ENCODE results near the gene GNAI3.

The GNAI3 gene

DNA sequence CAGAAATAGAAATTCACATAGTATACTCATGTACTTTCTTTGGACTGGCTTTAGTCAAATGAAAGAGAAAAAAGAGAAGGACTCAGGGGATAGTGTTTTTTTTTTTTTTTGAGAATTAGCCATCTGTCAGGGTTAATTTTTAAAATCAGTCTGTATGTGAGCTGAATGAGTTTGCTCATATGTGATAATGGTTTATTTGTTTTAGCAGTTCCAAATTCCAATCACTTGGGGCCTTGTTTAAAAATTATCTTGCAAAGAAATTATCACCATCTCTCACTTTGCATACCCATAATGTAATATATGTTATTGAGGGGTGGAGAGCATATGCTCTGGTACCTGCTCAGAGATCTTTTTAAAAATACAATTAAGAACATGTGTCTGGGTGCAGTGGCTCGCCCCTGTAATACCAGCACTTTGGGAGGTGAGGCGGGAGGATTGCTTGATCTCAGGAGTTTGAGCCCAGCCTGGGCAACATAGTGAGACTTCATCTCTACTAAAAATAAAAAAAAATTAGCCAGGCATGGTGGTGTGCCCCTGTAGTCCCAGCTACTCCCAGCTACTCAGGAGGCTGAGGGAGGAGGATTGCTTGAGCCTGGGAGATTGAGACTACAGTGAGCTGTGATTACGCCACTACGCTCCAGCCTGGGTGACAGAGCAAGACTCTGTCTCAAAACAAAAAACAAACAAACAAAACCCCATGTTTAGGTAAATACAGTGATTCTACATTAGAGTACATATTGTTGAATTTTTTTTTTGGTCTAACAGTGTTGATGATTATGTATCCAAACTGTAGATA lies 19.7 kb downstream of the GNAI3 start:
- TF ChIP-seq, protein P1, sequence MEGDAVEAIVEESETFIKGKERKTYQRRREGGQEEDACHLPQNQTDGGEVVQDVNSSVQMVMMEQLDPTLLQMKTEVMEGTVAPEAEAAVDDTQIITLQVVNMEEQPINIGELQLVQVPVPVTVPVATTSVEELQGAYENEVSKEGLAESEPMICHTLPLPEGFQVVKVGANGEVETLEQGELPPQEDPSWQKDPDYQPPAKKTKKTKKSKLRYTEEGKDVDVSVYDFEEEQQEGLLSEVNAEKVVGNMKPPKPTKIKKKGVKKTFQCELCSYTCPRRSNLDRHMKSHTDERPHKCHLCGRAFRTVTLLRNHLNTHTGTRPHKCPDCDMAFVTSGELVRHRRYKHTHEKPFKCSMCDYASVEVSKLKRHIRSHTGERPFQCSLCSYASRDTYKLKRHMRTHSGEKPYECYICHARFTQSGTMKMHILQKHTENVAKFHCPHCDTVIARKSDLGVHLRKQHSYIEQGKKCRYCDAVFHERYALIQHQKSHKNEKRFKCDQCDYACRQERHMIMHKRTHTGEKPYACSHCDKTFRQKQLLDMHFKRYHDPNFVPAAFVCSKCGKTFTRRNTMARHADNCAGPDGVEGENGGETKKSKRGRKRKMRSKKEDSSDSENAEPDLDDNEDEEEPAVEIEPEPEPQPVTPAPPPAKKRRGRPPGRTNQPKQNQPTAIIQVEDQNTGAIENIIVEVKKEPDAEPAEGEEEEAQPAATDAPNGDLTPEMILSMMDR (conservative IDR thresholded peaks at IDR 0.05) = no peak
- no peak overlapping the region for H3K27ac ChIP-seq

GRCh38 chr1:109569323-109569722 lies 20.9 kb downstream of the GNAI3 start:
- H3K27ac ChIP-seq = peak overlapping the region; percentile 65
- TF ChIP-seq, protein P1 (conservative IDR thresholded peaks at IDR 0.05) = no peak

- TF ChIP-seq, protein P1 (conservative IDR thresholded peaks at IDR 0.05) = no peak
- H3K27ac ChIP-seq = peak overlapping the region; percentile 65
These were observed 22.0 kb downstream of the GNAI3 start for GRCh38 chr1:109570414-109570813.

- TF ChIP-seq, protein P1 (conservative IDR thresholded peaks at IDR 0.05) = no peak
- no peak overlapping the region for H3K27ac ChIP-seq
These were observed 25.4 kb downstream of the GNAI3 start for GRCh38 chr1:109573785-109574184.

- TF ChIP-seq, protein P1 (conservative IDR thresholded peaks at IDR 0.05) = no peak
These were observed 30.6 kb downstream of the GNAI3 start for GRCh38 chr1:109578947-109579443.

GRCh38 chr1:109579491-109579890 lies 31.1 kb downstream of the GNAI3 start:
- TF ChIP-seq, protein P1 (conservative IDR thresholded peaks at IDR 0.05) = no peak
- no peak overlapping the region for H3K27ac ChIP-seq

More at GRCh38 chr1:109578947-109579443, 30.6 kb downstream of the GNAI3 start:
- H3K27ac ChIP-seq = no peak overlapping the region

DNA sequence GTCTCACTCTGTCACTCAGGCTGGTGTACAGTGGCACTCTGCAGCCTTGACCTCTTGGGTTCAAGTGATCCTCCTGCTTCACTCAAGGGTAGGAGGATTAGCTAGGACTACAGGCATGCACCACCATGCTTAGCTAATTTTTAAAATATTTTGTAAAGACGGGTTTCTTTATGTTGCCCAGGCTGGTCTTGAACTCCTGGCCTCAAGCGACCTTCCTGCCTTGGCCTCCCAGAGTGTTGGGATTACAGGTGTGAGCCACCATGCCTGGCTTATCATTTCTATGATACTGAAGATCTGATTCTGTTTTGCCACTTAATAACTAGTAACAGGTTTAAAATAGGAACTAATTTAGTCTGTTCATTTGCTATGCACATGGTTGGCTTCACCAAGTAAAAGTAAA lies 33.6 kb downstream of the GNAI3 start:
- TF ChIP-seq, protein P1 (conservative IDR thresholded peaks at IDR 0.05) = no peak
- H3K27ac ChIP-seq = no peak overlapping the region

Data from VCaP (cell line).